ENCODE data around the gene UMPS.
"Not testable (repeated sequence)": the region's sequence is repeated elsewhere in the genome, so short reads cannot be mapped to it uniquely, and the experiment has no call there.

The UMPS gene

DNA sequence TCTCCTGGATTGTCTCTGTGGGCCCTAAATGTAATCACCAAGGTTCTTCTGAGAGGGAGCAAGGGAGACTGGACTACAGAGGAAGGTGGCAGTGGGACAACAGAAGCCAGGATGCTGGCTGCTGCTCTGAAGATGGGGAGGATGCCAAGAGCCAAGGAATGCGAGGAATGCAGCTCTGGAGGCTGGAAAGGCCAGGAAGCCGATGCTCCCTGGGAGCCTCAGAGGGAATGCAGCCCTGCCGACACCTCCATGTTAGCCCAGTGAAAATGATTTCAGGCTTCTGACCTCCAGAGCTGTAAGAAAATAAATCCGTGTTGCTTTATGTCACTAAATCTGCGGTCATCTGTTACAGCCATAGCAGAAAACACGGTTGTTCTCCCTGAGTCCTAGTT, 44.1 kb downstream of the UMPS start:
- no peak overlapping the region for H3K4me3 ChIP-seq (ENCODE audit: low read depth in 1 of 2, low read length in 2 of 2)
- peaks cover 14 to 68% of the 10 kb centered on the region in 2 donors for H3K4me1 ChIP-seq (ENCODE audit: control insufficient read depth in 1 of 2, insufficient read depth in 2 of 2, low read length in 2 of 2)

DNA sequence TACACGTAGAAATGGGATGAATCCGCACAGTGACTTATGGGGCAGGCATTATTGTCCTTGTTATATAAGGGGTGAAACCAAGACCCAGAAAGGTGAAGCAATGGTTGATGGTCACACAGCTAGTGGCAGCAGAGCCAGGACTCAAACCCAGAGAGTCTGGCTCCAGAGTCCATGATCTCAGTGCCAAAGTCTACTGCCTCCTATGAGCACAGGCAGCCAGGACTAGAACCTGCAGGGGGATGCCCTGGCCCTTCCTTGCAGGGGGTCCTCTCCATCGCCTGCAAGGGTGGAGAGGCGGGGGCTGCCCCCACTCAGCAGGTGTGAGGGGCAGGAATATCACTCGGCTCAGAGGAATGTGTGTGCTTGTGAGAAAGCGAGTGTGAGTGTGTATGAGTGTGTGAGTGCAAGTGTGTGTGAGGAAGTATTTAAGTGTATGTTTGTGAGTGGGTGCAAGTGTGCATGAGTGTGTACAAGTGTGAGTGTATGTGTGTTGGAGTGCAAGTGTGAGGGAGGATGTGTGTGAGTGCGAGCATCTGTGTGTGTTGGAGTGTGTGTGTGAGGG, 44.7 kb downstream of the UMPS start:
- Histone ChIP-seq H3K4me3 (ENCODE audit: low read depth in 1 of 2, low read length in 2 of 2) (no peak overlapping the region), H3K36me3 (ENCODE audit: control insufficient read depth in 1 of 2, insufficient read depth in 2 of 2, low read length in 2 of 2) (peaks cover 0 to 3% of the 10 kb centered on the region in 2 donors), H3K27me3 (ENCODE audit: low read depth, low read length) (no peaks in the 10 kb centered on the region), H3K4me1 (ENCODE audit: control insufficient read depth in 1 of 2, insufficient read depth in 2 of 2, low read length in 2 of 2) (peaks cover 14 to 72% of the 10 kb centered on the region in 2 donors), H3K27ac (ENCODE audit: low read length) (peak overlapping the region; percentile 61), H3K9me3 (ENCODE audit: control insufficient read depth in 1 of 2, low read length in 2 of 2) (no peaks in the 10 kb centered on the region)

More for the DNA sequence above, 44.1 kb downstream of the UMPS start:
- Histone ChIP-seq H3K9me3 (ENCODE audit: control insufficient read depth in 1 of 2, low read length in 2 of 2) (no peaks in the 10 kb centered on the region), H3K36me3 (ENCODE audit: control insufficient read depth in 1 of 2, insufficient read depth in 2 of 2, low read length in 2 of 2) (peaks cover 3% of the 10 kb centered on the region in 2 donors), H3K27ac (ENCODE audit: low read length) (peak overlapping the region; percentile 61), H3K27me3 (ENCODE audit: low read depth, low read length) (no peaks in the 10 kb centered on the region)

DNA sequence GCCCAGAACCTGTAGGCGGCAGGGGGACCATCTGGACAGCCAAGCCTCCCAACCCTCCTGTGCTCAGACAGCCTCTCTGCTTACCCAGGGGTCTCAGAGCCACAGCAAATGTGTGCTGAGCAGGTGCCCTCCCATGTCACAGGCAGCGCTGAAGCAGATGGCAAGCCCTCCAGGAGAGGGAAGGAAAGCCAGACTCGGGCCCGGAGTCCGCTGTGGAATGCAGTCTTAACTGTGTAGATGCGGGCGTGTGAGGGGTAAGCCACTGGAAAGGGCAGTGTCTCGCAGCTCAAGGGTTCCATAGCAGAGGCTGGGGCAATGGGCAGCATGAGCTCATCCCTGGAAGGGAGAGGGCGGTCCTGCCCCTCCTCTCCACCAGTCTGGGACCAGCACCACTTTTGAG, 45.6 kb downstream of the UMPS start:
- Histone ChIP-seq H3K27ac (ENCODE audit: low read length) (no peak overlapping the region), H3K36me3 (ENCODE audit: control insufficient read depth in 1 of 2, insufficient read depth in 2 of 2, low read length in 2 of 2) (peaks cover 3 to 5% of the 10 kb centered on the region in 2 donors), H3K9me3 (ENCODE audit: control insufficient read depth in 1 of 2, low read length in 2 of 2) (no peaks in the 10 kb centered on the region), H3K27me3 (ENCODE audit: low read depth, low read length) (no peaks in the 10 kb centered on the region), H3K4me3 (ENCODE audit: low read depth in 1 of 2, low read length in 2 of 2) (no peak overlapping the region), H3K4me1 (ENCODE audit: control insufficient read depth in 1 of 2, insufficient read depth in 2 of 2, low read length in 2 of 2) (peaks cover 17 to 70% of the 10 kb centered on the region in 2 donors)

DNA sequence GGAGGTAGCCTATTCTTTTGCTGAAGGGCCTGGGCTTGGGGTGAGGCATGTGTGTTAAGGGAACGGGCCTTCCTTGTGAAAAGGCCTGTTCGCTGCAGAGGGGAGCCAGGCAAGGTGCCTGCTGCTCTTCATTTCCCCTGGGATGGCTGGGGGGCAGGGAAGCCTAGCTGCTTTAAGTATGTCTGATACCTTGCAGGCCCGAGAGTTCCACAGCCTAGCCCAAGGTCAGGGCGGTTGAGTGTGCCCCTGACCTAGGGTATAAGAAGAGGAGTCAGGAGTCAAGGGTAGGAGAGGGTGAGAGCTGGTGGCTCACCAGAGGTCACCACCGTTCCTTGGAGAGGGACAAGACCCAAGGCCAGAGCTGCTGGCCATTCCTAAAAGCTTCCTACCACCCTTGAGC, 46.6 kb downstream of the UMPS start:
- Histone ChIP-seq H3K27me3 (ENCODE audit: low read depth, low read length) (no peaks in the 10 kb centered on the region), H3K4me1 (ENCODE audit: control insufficient read depth in 1 of 2, insufficient read depth in 2 of 2, low read length in 2 of 2) (peaks cover 18 to 70% of the 10 kb centered on the region in 2 donors), H3K36me3 (ENCODE audit: control insufficient read depth in 1 of 2, insufficient read depth in 2 of 2, low read length in 2 of 2) (peaks cover 3 to 5% of the 10 kb centered on the region in 2 donors), H3K27ac (ENCODE audit: low read length) (no peak overlapping the region), H3K9me3 (ENCODE audit: control insufficient read depth in 1 of 2, low read length in 2 of 2) (no peaks in the 10 kb centered on the region), H3K4me3 (ENCODE audit: low read depth in 1 of 2, low read length in 2 of 2) (no peak overlapping the region)

DNA sequence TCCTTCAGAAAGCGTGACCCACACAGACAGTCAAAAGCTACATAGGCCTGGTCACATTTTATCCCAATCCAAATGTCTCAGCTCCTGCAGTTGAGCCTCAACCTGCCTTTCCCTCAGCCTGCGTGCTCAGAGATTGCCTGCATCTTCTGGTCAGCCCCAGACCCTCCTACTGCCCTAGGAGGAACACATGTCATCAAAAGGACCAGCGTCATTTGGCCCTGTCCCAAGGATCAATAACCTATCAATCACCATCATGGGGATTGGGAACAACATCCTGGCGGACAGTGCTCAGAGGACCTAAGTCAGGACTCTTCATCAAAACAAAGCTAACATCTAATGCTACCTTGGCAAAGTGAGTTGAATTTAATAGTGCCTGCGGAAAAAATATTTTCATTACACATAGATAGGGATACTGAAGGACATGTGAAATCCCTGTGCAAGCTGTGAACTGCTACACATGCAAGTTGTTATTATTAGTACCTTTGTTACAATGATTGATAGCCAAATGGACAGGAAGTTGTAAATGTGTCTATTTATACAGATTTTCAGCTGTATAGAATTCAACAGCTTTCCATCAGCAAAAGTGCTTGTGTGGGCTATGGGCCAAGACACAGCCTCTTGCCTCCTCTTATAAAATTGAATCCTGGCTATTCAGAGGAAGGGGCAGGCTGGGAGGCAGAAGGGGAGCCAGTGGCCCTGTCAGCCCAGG, 47.7 kb downstream of the UMPS start:
- peaks cover 3 to 5% of the 10 kb centered on the region in 2 donors for H3K36me3 ChIP-seq (ENCODE audit: control insufficient read depth in 1 of 2, insufficient read depth in 2 of 2, low read length in 2 of 2)
- H3K4me1 ChIP-seq (ENCODE audit: control insufficient read depth in 1 of 2, insufficient read depth in 2 of 2, low read length in 2 of 2) = peaks cover 13 to 61% of the 10 kb centered on the region in 2 donors
- no peaks in the 10 kb centered on the region for H3K27me3 ChIP-seq (ENCODE audit: low read depth, low read length)
- H3K9me3 ChIP-seq (ENCODE audit: control insufficient read depth in 1 of 2, low read length in 2 of 2) = no peaks in the 10 kb centered on the region
- no peak overlapping the region for H3K27ac ChIP-seq (ENCODE audit: low read length)
- no peak overlapping the region for H3K4me3 ChIP-seq (ENCODE audit: low read depth in 1 of 2, low read length in 2 of 2)

DNA sequence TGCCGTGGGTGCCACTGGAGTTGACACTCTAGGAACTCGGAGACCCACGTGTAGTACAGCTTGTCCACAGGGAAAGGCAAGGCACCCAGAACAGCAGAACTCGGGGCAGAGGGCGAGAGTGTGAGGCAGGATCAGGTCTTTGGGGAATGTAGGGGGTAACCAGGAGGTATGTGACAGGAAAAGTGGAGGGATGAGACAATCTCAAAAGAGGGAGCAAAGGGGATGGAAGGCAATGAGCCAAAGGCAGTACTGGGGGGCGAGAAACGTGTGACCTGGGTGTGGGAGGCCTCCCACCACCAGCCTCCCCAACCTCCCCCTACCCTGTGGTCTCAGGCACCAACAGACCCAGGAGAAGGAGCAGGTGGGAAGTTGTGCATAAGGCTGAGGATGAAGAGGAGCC, 48.9 kb downstream of the UMPS start:
- no peak overlapping the region for H3K27ac ChIP-seq (ENCODE audit: low read length)
- H3K27me3 ChIP-seq (ENCODE audit: low read depth, low read length) = no peaks in the 10 kb centered on the region
- H3K4me3 ChIP-seq (ENCODE audit: low read depth in 1 of 2, low read length in 2 of 2) = no peak overlapping the region
- H3K9me3 ChIP-seq (ENCODE audit: control insufficient read depth in 1 of 2, low read length in 2 of 2) = no peaks in the 10 kb centered on the region
- H3K36me3 ChIP-seq (ENCODE audit: control insufficient read depth in 1 of 2, insufficient read depth in 2 of 2, low read length in 2 of 2) = peaks cover 0 to 5% of the 10 kb centered on the region in 2 donors
- H3K4me1 ChIP-seq (ENCODE audit: control insufficient read depth in 1 of 2, insufficient read depth in 2 of 2, low read length in 2 of 2) = peaks cover 9 to 50% of the 10 kb centered on the region in 2 donors

DNA sequence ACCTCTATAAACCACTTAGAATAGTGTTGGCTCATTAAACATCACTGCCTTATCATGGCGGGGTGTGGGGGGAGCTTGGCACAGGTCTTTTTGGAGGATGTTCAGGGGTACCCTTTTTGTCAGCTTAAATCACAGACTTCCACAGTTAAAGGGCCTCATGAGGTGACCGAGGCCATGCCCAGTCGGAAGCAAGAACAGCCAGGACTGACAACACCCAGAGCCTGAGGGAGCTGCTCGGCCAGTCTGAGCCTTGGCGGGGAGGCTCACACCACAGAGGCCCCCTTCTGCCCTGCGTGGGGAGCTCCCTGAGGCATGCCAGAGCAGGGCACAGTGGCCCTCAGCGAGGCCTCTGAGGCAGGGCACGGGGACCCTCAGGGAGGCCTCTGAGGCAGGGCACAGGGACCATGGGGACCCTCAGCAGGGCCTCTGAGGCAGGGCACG, 49.5 kb downstream of the UMPS start:
- Histone ChIP-seq H3K27me3 (ENCODE audit: low read depth, low read length) (no peaks in the 10 kb centered on the region), H3K4me1 (ENCODE audit: control insufficient read depth in 1 of 2, insufficient read depth in 2 of 2, low read length in 2 of 2) (peaks cover 8 to 43% of the 10 kb centered on the region in 2 donors), H3K36me3 (ENCODE audit: control insufficient read depth in 1 of 2, insufficient read depth in 2 of 2, low read length in 2 of 2) (peaks cover 0 to 5% of the 10 kb centered on the region in 2 donors), H3K9me3 (ENCODE audit: control insufficient read depth in 1 of 2, low read length in 2 of 2) (no peaks in the 10 kb centered on the region), H3K27ac (ENCODE audit: low read length) (peak overlapping the region; percentile 69), H3K4me3 (ENCODE audit: low read depth in 1 of 2, low read length in 2 of 2) (peak overlapping the region in 1 of 2 donors; percentile 42)

DNA sequence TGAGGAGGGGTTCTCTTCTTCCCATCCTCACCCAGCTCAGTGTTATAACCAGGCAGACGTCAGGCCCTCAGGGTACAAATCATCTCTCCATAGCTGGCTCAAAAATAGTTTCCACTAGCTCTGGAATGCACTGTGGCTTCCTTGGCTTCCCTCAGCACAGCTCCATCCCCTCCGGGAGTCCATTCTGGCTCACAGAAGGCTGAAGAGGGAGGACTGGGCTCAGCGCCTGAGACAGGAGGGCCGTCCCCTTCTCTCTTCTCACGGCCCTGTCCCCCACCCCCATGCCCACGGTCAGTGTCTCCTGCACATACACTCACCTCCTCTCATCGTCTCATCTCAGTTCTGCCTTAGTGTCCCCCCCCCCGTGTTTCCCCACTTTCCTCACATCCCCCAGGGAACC, 50.1 kb downstream of the UMPS start:
- Histone ChIP-seq H3K4me1 (ENCODE audit: control insufficient read depth in 1 of 2, insufficient read depth in 2 of 2, low read length in 2 of 2) (peaks cover 8 to 41% of the 10 kb centered on the region in 2 donors), H3K4me3 (ENCODE audit: low read depth in 1 of 2, low read length in 2 of 2) (peak overlapping the region in 1 of 2 donors; percentile 42), H3K36me3 (ENCODE audit: control insufficient read depth in 1 of 2, insufficient read depth in 2 of 2, low read length in 2 of 2) (peaks cover 0 to 5% of the 10 kb centered on the region in 2 donors), H3K9me3 (ENCODE audit: control insufficient read depth in 1 of 2, low read length in 2 of 2) (no peaks in the 10 kb centered on the region), H3K27me3 (ENCODE audit: low read depth, low read length) (no peaks in the 10 kb centered on the region), H3K27ac (ENCODE audit: low read length) (peak overlapping the region; percentile 69)

DNA sequence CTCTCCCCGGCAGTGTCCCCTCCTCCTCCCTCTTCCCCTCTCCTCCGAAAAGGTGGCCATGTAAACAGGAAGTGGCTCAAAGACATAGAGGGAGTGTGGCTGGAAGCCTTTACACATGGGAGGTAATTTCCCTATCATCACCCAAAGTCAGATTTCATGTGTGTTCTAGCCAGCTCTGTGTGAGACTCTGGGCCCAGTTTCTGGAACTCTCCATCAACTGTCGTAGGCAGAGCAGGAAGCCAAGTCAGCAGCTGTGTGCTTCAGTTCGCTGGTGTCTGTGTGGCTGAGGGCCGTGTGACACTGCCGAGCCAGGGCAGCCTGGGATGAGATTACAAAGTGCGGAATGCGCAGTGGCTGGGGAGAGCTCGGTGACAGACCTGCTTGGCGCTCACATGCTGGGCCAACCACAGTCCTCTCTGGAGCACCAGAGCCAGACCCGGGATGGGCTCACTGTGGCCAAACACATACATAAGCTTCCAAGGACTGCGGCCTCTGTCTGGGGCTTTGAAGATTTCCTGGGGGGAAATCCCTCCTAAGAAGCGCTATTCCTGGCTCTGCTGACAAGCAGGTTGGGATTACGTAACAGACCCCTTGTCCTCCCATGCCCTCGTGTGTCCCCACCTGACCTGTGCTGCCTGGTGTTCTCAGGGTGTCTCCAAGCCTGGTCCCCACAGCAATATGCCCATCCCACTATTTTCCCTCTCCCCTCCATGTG, 50.7 kb downstream of the UMPS start:
- H3K9me3 ChIP-seq (ENCODE audit: control insufficient read depth in 1 of 2, low read length in 2 of 2) = no peaks in the 10 kb centered on the region
- peaks cover 0 to 5% of the 10 kb centered on the region in 2 donors for H3K36me3 ChIP-seq (ENCODE audit: control insufficient read depth in 1 of 2, insufficient read depth in 2 of 2, low read length in 2 of 2)
- peak overlapping the region; percentile 69 for H3K27ac ChIP-seq (ENCODE audit: low read length)
- H3K4me3 ChIP-seq (ENCODE audit: low read depth in 1 of 2, low read length in 2 of 2) = peak overlapping the region in 1 of 2 donors; percentile 42
- no peaks in the 10 kb centered on the region for H3K27me3 ChIP-seq (ENCODE audit: low read depth, low read length)
- peaks cover 8 to 46% of the 10 kb centered on the region in 2 donors for H3K4me1 ChIP-seq (ENCODE audit: control insufficient read depth in 1 of 2, insufficient read depth in 2 of 2, low read length in 2 of 2)

DNA sequence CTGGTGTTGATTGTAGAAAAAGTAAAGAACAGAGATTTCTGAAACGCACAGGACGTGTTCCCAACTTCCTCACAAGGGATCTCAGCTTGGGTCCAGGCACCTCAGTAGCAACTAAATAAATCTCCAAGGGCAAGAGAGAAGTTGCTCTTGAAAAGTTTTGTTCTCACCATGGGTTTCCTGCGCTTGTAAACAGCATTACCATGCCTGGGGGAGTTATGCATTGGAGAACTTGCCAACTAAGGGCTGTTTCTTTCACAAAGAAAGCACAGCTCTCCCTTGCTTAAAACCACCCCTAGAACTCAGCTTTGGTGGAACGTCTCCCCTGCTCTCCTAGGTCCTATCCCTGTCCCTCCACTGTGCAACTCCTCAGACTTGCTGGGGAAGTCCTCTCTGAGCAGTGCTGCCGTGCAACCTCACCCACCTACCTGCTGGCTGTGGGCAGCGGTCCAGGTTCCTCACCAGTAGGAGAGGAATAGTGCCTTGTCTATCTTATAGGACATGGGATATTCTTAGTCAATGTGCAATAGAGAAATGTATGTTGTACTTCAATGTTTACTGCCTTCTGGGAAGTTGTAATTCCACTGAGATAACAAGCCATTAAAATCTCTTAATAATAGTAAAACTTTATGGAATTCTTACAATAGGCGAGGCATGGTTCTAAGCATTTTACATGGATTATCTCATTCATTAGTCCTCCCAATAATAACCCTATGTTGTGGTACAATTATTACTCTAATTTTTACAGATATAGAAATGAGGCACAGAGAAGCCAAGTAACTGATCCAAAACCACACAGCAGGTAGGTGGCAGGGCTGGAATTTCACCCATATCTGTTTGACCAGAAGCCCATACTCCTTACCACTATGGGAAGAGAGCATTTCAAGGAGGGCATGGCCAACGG, 51.5 kb downstream of the UMPS start:
- Histone ChIP-seq H3K27ac (ENCODE audit: low read length) (peak overlapping the region; percentile 69), H3K4me1 (ENCODE audit: control insufficient read depth in 1 of 2, insufficient read depth in 2 of 2, low read length in 2 of 2) (peaks cover 12 to 54% of the 10 kb centered on the region in 2 donors), H3K27me3 (ENCODE audit: low read depth, low read length) (no peaks in the 10 kb centered on the region), H3K4me3 (ENCODE audit: low read depth in 1 of 2, low read length in 2 of 2) (no peak overlapping the region), H3K9me3 (ENCODE audit: control insufficient read depth in 1 of 2, low read length in 2 of 2) (no peaks in the 10 kb centered on the region), H3K36me3 (ENCODE audit: control insufficient read depth in 1 of 2, insufficient read depth in 2 of 2, low read length in 2 of 2) (peaks cover 0 to 5% of the 10 kb centered on the region in 2 donors)

DNA sequence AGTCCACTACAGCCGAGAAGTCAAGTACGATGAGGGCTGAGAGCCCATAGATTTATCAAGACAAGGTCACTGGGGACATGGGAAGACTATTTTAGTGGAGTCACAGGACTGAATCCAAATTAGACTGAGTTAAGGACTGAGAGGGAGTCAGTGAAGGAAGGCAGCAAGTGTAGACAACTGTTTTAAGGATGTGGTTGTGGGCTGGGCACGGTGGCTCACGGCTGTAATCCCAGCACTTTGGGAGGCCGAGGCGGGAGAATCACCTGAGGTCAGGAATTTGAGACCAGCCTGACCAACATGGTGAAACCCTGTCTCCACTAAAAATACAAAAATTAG, 52.1 kb downstream of the UMPS start:
- not testable (repeated sequence) for H3K27me3 ChIP-seq (ENCODE audit: low read depth, low read length); H3K36me3 ChIP-seq (ENCODE audit: control insufficient read depth in 1 of 2, insufficient read depth in 2 of 2, low read length in 2 of 2); H3K4me3 ChIP-seq (ENCODE audit: low read depth in 1 of 2, low read length in 2 of 2); H3K9me3 ChIP-seq (ENCODE audit: control insufficient read depth in 1 of 2, low read length in 2 of 2); H3K27ac ChIP-seq (ENCODE audit: low read length)
- peaks cover 18 to 58% of the 10 kb centered on the region in 2 donors for H3K4me1 ChIP-seq (ENCODE audit: control insufficient read depth in 1 of 2, insufficient read depth in 2 of 2, low read length in 2 of 2)

Data from muscle layer of duodenum (tissue), 2 donors.